Superior temporal gyrus (tissue), 1 donor: ENCODE data around the gene ERBB2.
"Not testable (repeated sequence)": the region's sequence is repeated elsewhere in the genome, so short reads cannot be mapped to it uniquely, and the experiment has no call there.

Experiments used
- DNase-seq: peaks from one replicate; pipeline ENCODE4 v3.0.0-alpha.2; 2016; ENCODE audit errors: extremely low spot score

Gene ERBB2

DNA sequence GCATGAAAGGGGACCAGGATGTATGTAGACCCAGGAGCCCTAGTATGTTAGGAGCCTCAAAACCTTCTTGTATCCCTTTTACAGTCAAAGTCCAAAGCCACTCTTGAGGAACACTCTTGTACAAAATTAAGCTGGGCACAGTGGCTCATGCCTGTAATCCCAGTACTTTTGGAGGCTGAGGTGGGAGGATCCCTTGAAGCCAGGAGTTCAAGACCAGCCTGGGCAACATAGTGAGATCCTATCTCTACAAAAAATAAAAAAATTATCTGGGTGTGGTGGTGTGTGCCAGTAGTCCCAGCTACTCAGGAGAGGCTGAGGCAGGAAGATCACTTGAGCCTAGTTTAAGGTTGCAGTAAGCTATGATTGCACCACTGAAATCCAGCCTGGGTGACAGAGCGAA lies 26.1 kb downstream of the ERBB2 start:
- not testable (repeated sequence) for DNase-seq

DNA sequence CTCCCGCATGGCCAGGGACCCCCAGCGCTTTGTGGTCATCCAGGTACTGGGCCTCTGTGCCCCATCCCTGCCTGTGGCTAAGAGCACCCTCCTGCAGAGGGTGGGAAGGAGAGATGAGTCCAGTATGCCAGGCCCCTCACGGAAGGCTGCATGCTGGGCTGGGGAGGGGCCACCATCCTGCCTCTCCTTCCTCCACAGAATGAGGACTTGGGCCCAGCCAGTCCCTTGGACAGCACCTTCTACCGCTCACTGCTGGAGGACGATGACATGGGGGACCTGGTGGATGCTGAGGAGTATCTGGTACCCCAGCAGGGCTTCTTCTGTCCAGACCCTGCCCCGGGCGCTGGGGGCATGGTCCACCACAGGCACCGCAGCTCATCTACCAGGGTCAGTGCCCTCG lies 26.8 kb downstream of the ERBB2 start:
- no peak for DNase-seq

DNA sequence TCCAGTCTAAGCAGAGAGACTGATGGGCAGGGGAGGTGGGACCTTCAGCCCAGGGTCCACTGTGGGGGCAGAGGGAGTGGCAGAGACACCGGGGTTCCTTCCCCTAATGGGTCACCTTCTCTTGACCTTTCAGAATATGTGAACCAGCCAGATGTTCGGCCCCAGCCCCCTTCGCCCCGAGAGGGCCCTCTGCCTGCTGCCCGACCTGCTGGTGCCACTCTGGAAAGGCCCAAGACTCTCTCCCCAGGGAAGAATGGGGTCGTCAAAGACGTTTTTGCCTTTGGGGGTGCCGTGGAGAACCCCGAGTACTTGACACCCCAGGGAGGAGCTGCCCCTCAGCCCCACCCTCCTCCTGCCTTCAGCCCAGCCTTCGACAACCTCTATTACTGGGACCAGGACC lies 27.7 kb downstream of the ERBB2 start:
- DNase-seq = no peak

DNA sequence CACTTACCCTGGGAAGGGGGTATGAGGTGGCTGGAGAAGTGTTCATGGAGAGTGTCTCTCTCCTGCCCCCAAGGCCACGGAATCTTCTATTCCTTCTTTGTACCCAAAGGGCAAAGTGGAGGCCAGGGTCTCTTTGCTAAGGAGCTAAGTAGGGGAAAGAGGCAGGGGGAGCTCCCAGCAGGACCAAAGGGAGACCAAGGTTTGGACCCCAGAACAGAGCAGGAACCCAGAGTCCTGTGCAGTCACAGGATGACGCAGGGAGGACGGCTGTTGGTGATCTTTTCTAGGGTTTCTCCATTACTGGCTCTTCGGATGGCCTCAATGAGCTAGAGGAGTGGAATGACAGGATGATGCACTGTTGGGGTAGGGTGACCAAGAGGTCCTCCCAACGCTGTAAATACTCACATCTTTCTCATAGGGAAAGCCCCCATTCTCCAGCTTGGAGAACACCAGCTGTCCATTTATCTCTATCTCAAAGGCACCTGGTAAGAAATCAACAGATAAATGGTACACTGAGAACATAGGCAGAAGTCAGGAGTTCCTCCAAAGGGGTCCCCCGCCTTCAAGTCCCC lies 29.5 kb downstream of the ERBB2 start:
- DNase-seq = no peak

DNA sequence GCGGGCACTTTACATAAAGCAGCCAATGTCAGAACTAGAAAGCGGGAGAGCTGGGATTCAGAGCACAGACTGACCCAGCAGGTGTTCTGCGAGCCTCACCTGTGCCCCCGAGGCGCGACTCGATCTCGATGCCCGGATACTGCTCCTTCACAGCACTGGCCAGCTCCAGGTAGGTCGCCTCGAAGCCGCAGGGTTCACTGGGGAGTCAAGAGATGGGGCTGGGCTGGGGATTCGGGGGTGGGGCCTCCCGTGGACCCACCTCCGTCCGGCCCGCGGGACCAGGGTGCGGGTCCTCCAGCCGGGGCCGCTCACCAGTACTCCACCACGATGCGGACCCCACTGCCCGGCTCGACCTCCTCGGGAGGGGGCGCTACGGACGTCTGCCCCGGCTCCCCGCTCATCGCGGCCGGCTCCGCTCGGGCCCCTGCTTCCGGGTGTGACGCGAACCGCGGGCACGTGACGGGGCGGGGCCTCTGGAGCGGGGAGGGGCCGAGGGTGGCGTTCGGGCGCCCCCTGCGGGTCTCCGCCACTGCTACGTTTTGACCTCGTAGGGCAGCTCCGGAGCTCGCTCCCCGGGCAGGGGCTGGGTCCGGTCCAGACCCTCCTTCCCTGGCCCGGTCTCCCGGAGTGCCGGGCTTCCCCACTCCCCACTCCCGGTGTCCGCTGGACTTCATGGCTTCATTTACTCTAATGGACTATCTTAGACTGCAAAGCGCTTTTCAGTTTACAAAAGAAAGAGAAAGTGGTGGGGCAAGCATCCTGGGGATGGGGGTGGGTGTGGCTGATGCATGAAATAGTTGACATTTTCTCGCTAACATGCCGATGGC lies 30.4 kb downstream of the ERBB2 start, which contains the start of gene MIEN1:
MIEN1 (minus strand) TSS at position 438 of the 827 bp plus-strand sequence; CDS start at position 401, 37 bp downstream.
- peak; percentile 88 for DNase-seq

DNA sequence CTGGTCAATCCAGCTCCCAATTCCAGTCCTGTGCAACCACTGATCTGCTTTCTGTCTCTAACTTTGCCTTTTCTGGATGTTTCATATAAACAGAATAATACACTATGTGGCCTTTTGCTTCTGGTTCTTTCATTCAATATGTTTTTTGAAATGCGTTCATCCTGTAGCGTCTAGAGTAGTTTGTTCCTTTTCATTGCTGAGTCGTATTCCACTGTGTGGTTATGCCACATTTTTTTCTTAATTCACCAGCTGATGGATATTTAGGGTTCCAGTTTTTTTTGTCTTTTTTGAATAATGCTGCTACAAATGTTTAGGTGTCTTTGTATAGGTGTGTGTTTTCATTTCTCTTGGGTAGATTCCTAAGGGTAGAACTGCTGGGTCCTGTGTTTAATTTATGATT lies 32.7 kb downstream of the ERBB2 start:
- no peak for DNase-seq

DNA sequence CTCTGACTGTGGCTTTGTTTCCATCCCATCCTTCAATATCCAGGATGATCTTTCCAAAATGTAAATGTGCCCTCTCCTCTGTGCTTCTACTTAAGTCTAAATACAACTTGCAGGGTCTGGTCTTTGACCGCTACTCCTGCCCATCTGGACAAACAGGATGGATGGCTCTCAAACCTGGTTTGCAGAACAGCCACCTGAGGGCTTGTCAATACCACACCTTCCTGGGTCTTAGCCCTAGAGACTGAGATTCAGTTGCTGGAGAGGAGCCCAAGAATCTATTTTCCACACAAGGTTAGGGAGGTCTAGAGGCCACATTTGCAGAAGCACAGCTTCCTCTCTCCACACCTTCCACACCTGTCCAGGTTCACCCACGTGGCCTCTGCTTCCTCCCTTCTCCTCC lies 36.0 kb downstream of the ERBB2 start:
- no peak for DNase-seq

DNA sequence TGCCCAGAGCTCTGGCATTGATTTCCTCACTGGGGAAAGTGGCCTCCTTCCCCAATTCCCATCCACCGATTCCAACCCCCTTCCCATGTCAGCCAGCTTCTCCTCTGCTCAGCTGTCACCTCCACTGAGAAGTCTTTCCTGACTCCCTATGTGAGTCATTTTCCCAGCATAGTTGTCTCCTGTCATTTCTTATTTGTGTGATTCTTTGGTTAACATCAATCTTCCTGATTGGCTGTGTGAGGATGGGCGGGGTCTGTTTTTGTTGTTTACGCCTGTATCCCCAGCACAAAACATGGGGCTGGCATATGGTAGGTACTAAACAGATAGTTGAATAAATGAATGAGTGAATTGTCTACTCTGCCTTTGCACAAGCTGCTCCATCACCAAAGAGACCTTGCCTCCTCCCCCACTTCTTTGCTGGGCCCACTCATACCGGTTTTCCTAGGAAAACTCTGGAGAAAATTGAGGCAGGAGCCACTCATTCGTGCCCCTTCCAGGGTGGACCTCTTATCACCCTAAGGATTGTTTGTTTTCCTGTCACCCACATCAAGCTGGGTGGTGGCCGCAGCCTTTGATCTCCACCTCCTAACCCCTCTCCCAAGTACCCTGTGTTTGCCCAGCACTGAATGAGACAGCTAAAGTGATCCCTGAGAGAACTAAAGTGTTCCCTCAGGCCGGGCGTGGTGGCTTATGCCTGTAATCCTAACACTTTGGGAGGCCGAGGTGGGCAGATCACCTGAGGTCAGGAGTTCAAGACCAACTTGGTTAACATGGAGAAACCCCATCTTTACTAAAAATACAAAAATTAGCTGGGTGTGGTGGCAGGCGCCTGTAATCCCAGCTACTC lies 36.7 kb downstream of the ERBB2 start:
- DNase-seq = no peak

DNA sequence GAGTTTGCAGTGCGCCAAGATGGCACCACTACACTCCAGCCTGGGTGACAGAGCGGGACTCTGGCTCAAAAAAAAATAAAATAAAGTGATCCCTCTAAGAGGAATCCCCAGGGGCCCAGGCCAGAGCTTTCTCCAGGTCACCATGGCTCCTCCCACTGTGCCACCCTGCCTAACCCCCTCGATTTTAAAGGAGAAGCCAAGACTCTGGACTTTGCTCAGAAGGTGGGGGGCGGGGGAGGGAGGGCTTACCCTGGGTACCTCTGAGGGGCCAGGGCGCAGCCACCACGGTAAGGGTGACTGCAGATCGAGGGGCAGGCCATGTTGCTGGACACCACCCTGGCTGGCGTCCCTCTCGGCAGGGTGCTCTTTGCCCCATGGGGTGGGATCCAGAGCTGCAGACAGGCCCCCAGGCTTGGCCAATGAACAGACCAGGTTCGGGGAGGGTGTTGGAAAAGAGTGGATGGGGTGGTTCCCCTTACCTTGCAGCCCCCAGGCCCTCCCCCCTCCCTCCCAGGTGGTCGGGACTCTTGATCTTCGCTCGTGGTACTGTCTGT lies 37.4 kb downstream of the ERBB2 start:
- no peak for DNase-seq

DNA sequence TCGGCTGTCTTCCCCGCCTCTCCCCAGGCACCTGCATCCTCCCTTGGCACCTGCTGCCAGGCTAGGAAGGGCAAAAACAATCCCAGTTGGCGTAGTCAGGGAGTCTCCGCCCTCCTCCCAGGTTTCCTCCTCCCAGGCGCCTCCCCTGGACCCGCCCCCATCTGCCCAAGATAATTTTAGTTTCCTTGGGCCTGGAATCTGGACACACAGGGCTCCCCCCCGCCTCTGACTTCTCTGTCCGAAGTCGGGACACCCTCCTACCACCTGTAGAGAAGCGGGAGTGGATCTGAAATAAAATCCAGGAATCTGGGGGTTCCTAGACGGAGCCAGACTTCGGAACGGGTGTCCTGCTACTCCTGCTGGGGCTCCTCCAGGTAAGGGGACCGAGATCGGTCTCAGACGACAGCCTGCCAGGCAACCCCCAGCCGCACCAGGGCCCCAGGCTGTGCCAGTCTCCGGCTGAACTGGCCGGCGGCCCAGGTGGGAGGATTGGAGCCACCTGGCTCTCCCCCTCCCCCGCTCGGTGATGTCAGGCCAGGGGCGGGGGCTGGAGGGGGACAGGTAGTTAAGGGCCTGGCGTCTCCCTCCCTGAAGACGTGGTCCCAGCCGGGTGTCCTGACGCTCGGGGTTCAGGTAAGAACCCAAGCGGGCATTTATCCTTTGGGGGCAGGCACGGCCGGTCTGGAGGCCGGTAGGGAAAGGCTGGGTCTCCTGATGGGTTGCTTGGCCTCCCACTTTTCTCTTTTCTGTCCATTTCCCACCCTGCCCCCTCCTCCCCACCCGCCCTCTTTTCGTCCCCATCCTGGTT lies 38.1 kb downstream of the ERBB2 start, which contains the start of gene GRB7:
GRB7 (plus strand) TSS at position 179 of the 808 bp plus-strand sequence. CDS start 4,364 bp downstream, outside the sequence.
- DNase-seq = no peak

DNA sequence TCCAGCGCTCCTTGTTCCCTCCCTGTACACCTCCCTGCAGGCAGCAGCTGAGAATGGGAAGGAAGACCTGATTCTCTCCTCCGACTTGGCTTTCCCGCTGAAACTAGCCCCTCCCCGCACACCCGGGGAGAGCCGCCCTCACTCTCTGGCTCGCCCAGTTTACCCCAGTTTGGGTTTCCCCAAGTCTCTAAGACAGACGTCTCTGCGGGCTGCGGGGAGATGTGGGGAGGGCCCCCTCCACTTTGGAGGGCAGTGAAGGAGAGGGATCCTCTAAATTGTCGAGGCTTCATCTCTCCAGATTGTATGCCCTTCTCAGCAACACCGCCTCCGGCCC lies 38.7 kb downstream of the ERBB2 start:
- DNase-seq = no peak

DNA sequence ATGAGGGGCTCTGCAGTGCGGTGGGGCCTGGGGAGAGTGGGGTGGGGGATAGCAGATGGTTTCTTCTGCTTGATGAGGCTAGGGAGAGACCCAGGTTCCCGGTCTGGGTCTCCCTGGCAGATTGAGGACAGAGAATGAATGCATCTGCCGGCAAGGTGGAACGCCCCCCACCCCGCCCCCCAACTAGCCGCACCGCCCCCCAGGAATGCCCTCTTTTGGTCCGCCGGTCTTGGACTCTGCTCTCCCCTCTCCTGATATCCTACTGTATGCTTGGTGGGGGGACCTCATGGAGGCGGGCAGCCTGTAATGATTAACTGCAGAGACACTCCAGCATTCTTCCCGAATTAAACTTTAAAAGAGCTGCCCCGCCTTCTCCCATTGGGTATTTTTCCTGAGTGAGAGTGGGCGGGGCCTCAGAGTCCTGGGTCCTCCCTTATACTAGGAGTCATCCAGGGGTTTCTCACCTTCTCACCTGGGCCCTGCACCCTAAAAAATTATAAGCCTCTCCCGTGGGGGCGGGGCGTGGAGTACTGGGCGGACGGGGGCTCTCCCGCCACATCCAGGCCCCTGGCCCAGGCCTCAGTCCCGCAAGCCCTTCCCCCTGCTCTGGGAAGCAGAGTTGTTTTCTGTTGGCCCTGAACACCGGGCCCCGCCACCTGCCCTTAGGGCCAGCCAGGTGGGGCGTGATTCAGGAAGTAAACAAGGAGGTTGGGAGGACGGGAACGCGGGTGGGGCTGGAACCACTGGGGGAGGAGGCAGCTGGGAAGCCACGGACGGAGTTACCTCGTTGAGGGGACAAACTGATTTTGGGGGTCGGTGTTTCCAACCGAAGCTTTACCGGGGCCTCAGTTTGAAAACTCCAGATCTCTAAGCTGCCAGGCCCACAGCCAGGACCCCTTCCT lies 39.4 kb downstream of the ERBB2 start:
- no peak for DNase-seq

DNA sequence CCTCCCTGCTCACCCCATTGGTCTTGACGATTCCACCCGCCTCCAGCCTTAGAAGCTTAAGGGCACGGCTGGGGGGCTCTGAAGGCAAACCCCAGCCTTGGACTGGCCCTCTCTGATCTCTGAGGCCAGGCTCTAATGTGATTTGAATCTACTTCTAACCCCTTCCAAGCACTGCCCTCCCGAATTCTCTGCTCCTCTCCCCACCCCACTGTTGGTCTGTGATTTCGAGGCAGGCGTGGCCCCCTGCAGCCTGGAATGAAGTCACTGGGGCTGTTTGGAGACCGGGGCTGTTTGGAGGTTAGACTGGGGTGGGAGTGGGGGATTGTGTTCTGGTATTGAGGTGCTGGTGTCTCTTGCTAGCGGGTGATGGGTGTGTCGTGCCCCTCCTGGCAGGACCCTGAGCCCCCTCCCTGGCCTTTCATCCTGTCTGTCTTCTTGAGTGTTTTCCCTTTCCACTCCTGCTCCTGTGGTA lies 40.1 kb downstream of the ERBB2 start:
- no peak for DNase-seq

DNA sequence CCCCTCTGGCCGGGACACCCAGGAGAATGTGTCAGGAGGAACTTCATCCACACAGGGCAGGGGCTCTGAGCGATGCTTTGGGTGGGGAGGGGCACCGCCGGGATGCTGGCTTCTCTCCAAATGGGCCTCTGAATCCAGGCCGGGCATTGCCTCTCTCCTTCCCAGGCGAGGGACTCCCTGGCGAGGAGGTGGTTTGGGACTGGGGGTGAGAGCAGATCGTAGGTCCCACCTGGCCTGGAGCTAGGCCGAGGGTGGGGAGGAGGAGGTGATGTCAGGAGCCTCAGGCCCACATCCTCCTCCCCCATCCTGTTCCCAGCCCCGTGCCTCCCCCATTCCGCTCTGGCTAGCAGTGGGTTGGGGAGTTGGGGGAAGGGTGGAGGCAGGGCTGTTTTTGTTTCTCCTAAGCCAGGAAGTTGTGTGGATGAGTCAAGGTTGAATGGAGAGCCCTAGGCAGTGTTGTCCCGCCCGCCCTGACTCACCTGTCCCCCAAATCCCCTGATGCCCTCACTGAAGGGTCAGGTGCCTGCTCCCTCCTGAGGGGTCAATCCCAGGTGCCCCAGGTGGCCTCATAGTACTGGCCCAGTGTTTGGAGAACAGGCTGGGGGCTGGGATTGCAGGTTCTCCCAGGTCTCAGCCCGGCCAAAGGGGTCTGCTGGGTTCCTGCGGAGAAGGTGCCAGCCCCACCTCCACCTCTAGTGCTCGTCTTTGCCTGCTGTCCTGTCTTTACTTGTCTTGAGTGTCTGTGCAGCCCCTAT lies 40.7 kb downstream of the ERBB2 start:
- DNase-seq = no peak

DNA sequence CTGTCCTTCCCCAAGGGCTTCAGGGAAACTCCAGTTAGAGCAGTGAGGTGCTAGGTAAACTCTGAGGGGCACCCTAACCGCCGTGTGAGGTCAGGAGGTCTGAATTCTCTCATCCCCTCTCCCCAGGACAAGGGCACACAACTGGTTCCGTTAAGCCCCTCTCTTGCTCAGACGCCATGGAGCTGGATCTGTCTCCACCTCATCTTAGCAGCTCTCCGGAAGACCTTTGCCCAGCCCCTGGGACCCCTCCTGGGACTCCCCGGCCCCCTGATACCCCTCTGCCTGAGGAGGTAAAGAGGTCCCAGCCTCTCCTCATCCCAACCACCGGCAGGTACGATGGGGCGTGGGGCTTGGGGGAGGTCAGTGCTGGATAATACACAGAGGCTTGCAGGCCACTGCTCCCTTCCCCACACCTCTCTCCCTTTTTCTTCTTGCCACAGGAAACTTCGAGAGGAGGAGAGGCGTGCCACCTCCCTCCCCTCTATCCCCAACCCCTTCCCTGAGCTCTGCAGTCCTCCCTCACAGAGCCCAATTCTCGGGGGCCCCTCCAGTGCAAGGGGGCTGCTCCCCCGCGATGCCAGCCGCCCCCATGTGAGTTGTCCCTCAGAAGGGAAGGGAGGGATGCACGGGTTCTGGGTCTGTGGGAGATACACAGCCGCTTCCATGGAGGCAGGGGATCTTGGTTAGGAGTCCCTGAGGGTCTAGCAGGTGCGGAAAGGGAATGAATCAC lies 42.4 kb downstream of the ERBB2 start:
- no peak for DNase-seq

DNA sequence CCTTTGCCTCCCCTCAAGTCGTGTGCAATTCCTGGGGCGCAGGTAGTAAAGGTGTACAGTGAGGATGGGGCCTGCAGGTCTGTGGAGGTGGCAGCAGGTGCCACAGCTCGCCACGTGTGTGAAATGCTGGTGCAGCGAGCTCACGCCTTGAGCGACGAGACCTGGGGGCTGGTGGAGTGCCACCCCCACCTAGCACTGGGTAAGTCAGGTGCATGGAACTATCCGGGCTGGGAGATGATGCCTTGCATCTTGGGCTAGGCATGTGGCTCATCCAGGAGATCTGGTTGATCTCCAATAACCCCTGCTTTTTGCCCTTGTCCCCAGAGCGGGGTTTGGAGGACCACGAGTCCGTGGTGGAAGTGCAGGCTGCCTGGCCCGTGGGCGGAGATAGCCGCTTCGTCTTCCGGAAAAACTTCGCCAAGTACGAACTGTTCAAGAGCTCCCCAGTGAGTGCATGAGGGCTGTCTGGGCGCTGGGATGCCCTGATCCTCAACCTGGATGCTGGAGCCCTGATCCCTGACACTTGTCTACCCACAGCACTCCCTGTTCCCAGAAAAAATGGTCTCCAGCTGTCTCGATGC lies 43.1 kb downstream of the ERBB2 start:
- no peak for DNase-seq

DNA sequence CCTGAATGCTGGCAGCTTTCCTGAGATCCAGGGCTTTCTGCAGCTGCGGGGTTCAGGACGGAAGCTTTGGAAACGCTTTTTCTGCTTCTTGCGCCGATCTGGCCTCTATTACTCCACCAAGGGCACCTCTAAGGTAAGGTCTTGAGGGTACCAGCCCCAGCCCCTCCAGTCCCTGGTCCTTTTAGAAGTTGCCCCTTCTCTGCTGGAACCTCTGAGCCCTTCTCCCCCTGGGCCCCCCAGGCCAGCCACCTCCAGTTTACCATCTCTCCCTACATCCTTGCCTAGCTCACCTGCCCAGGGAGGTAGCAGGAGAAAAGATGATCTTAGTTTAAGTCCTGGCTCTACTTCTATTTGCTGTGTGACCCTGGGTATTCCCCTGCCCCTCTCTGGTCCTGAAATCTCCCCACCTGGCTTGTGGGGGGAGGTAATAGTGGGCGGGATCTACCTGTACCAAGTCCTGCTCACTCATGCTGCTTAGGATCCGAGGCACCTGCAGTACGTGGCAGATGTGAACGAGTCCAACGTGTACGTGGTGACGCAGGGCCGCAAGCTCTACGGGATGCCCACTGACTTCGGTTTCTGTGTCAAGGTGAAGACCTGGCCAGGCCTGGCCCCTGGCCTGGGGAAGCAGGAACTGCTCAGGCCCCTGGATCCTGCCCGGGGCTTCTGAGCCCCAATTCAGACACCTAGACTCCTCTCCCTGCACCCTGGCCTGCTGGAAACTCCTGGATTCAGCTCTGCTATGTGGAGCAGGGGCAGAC lies 44.4 kb downstream of the ERBB2 start:
- DNase-seq = no peak

DNA sequence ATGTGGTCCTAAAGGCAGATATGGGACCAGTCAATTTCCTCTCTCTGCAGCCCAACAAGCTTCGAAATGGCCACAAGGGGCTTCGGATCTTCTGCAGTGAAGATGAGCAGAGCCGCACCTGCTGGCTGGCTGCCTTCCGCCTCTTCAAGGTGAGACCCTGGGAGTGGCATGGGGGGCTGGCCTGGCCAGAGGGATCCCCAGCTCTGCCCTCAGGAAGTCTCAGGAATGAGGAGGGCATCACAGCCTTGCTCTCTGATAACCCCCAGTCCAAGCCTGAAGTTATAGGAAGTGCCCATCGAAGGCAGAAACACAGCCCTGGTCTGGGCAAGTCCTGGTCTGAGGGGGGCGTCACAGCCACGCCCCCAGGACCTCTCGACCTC lies 45.0 kb downstream of the ERBB2 start:
- DNase-seq = no peak
